Erythroblast (primary cell): Measurements from ENCODE around the gene LOC101059915.

Source experiments
- GATA1 ChIP-seq: IDR thresholded peaks from 2 replicates; pipeline ENCODE4 v1.6.1; 2011; ENCODE audit warnings: low read depth, mild to moderate bottlenecking, control low read depth, low read length, moderate library complexity
- POLR2A ChIP-seq: IDR thresholded peaks from 2 replicates; pipeline ENCODE4 v1.6.1; 2011; ENCODE audit warnings: mild to moderate bottlenecking, low read length

DNA sequence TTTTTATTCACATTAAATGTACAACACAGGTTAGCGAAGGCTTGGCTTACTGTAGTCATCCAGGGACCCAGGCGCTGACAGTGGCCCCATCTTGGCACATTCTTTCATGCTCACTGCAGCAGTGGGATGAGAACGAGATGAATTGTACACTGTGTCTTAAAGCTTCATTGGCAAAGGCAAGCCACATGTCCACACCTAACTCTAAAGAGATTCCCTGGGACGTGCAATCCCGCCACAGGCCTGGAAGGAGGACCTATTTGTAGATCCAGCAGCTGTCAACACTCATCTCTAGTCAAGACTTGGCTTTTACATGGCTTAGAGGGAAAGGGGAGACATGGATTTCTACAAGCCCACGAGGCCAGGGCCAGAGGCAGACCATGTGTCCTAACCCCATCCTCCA lies 33.0 kb upstream of the LOC101059915 start:
- TF ChIP-seq POLR2A: no peak
- no peak for TF ChIP-seq GATA1
